HepG2 (cell line): Measurements from ENCODE around the gene PLD2. TPM values are rescaled to one million over a fixed set of nuclear protein-coding genes. Genes with fewer than 3 reads are reported as not detected.

Experiments
- ARNTL ChIP-seq: sonication (generic); formaldehyde crosslinking; IDR thresholded peaks from 2 replicates; pipeline ENCODE4 v1.4.0; 2020; ENCODE audit warnings: mild to moderate bottlenecking, missing genetic modification reagents
- CENPX ChIP-seq: sonication (generic); formaldehyde crosslinking; IDR thresholded peaks from 2 replicates; pipeline ENCODE4 v1.9.0; 2021; ENCODE audit warnings: mild to moderate bottlenecking, missing genetic modification reagents, moderate library complexity
- DMAP1 ChIP-seq: IDR thresholded peaks from 2 replicates; pipeline ENCODE4 v1.6.1; 2016
- FOXK2 ChIP-seq: fragments of 450-650 bp; IDR thresholded peaks from 2 replicates; pipeline ENCODE4 v1.6.1; 2016
- GFI1 ChIP-seq: sonication (generic); formaldehyde crosslinking; IDR thresholded peaks from 2 replicates; pipeline ENCODE4 v1.5.0; 2020; ENCODE audit warnings: missing genetic modification reagents, mild to moderate bottlenecking, borderline replicate concordance
- PITX1 ChIP-seq: sonication (generic); formaldehyde crosslinking; IDR thresholded peaks from 2 replicates; pipeline ENCODE4 v1.5.1; 2020; ENCODE audit warnings: mild to moderate bottlenecking, missing genetic modification reagents
- SYNCRIP ChIP-seq: fragments of 200-400 bp; formaldehyde crosslinking; IDR thresholded peaks from 2 replicates; pipeline ENCODE4 v1.6.1; 2018; ENCODE audit warnings: mild to moderate bottlenecking, low read depth, low read length; ENCODE audit not compliant: insufficient read depth
- ZMYM3 ChIP-seq: sonication (generic); formaldehyde crosslinking; IDR thresholded peaks from 2 replicates; pipeline ENCODE4 v1.5.1; 2020; ENCODE audit warnings: mild to moderate bottlenecking, missing genetic modification reagents
- ZNF383 ChIP-seq: sonication (generic); formaldehyde crosslinking; IDR thresholded peaks from 2 replicates; pipeline ENCODE4 v1.4.0; 2020; ENCODE audit warnings: missing genetic modification reagents, mild to moderate bottlenecking, borderline replicate concordance
- ZNF614 ChIP-seq: IDR thresholded peaks from 2 replicates; pipeline ENCODE4 v1.6.1; 2018; ENCODE audit warnings: missing biosample characterization, missing genetic modification reagents, inconsistent platforms, borderline replicate concordance
- polyA plus RNA-seq, 8 experiments: library from polyadenylated mRNA; depleted of rRNA in 3 of 8; stranded (reverse) in 7 of 8; unstranded in 1 of 8; fragments of >200 nt; fragmentation: Illumina TruSeq in 4 of 8; extraction: Trizol in 4 of 8; gene quantifications; 2 replicates each; pipeline versions ENCODE4 v1.2.1 to v1.2.3, GENCODE V29; 2011 to 2016; ENCODE audit warnings: low read depth in 4 of 8, missing spikeins in 1 of 8, mixed read lengths in 1 of 8; ENCODE audit not compliant: insufficient read depth in 1 of 8
- total RNA-seq, 5 experiments: library from RNA; depleted of rRNA; stranded (reverse); fragments of >200 nt; fragmentation: Illumina TruSeq; extraction: Trizol; gene quantifications; 2 replicates each; pipeline ENCODE4 v1.2.3, GENCODE V29; 2016; ENCODE audit warnings: low read depth in 1 of 5
- TF ChIP-seq, protein P1 (sequence below): sonication (generic); formaldehyde crosslinking; IDR thresholded peaks from 2 replicates; pipeline ENCODE4 v1.4.0; 2020; ENCODE audit warnings: missing genetic modification reagents; ENCODE audit errors: not compliant biosample characterization
- TF ChIP-seq, protein P2 (sequence below): sonication (generic); formaldehyde crosslinking; IDR thresholded peaks from 2 replicates; pipeline ENCODE4 v1.4.0; 2020; ENCODE audit warnings: missing genetic modification reagents, borderline replicate concordance
- TF ChIP-seq, protein P3 (sequence below): sonication (generic); formaldehyde crosslinking; IDR thresholded peaks from 2 replicates; pipeline ENCODE4 v1.5.0; 2020; ENCODE audit warnings: missing genetic modification reagents
- TF ChIP-seq, protein P4 (sequence below): sonication (generic); formaldehyde crosslinking; IDR thresholded peaks from 2 replicates; pipeline ENCODE4 v1.9.0; 2022; ENCODE audit warnings: low read depth, missing genetic modification reagents
- TF ChIP-seq, protein P5 (sequence below): IDR thresholded peaks from 2 replicates; pipeline ENCODE4 v1.6.1; 2018; ENCODE audit warnings: missing genetic modification reagents, mild to moderate bottlenecking, missing compliant biosample characterization
- TF ChIP-seq, protein P6 (sequence below): fragments of 450-650 bp; IDR thresholded peaks from 2 replicates; pipeline ENCODE4 v1.6.1; 2017; ENCODE audit warnings: mild to moderate bottlenecking
- TF ChIP-seq, protein P7 (sequence below): sonication (generic); formaldehyde crosslinking; IDR thresholded peaks from 2 replicates; pipeline ENCODE4 v1.4.0; 2020; ENCODE audit warnings: missing genetic modification reagents, low read depth, mild to moderate bottlenecking, borderline replicate concordance
- TF ChIP-seq, protein P8 (sequence below): IDR thresholded peaks from 2 replicates; pipeline ENCODE4 v1.6.1; 2016

The PLD2 gene
- total and polyA plus RNA-seq, 2 of the 13 experiments (the other 11 are each of a cell fraction or from before 2014, with no cell fraction given), result 13.4 to 29.7 TPM

DNA sequence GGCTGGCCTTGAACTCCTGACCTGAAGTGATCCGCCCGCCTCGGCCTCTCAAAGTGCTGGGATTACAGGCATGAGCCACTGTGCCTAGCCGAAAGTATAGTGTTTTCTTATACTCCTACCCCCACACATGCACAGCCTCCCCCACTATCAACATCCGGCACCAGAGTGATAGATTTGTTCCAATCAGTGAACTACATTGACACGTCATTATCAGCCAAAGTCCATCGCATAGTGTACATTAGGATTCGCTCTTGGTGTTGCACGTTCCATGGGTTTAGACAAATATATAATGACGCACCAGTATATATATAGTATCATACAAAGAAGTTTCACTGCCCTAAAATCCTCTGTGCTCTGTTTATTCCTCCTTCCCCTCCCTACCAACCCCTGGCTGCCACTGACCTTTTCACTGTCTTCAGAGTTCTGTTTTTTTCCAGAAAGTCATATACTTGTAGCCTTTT lies 47.1 kb upstream of the PLD2 start (continued):
- TF ChIP-seq GFI1 (CRISPR knock-in tag) (peak; percentile 96), DMAP1 (CRISPR knock-in tag) (peak; percentile 73; the same call in 1 of the 2 replicates), PITX1 (CRISPR knock-in tag) (peak; percentile 96), ZNF383 (CRISPR knock-in tag) (no peak), ARNTL (peak; percentile 91), ZMYM3 (CRISPR knock-in tag) (peak; percentile 72), FOXK2 (peak; percentile 93), CENPX (CRISPR knock-in tag) (no peak), ZNF614 (CRISPR knock-in tag) (peak; percentile 75; the same call in 1 of the 2 replicates), SYNCRIP (no peak)
- TF ChIP-seq, protein P1, sequence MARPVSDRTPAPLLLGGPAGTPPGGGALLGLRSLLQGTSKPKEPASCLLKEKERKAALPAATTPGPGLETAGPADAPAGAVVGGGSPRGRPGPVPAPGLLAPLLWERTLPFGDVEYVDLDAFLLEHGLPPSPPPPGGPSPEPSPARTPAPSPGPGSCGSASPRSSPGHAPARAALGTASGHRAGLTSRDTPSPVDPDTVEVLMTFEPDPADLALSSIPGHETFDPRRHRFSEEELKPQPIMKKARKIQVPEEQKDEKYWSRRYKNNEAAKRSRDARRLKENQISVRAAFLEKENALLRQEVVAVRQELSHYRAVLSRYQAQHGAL (CRISPR knock-in tag), result no peak
- TF ChIP-seq, protein P2, sequence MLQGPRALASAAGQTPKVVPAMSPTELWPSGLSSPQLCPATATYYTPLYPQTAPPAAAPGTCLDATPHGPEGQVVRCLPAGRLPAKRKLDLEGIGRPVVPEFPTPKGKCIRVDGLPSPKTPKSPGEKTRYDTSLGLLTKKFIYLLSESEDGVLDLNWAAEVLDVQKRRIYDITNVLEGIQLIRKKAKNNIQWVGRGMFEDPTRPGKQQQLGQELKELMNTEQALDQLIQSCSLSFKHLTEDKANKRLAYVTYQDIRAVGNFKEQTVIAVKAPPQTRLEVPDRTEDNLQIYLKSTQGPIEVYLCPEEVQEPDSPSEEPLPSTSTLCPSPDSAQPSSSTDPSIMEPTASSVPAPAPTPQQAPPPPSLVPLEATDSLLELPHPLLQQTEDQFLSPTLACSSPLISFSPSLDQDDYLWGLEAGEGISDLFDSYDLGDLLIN (CRISPR knock-in tag), result no peak
- TF ChIP-seq, protein P3, sequence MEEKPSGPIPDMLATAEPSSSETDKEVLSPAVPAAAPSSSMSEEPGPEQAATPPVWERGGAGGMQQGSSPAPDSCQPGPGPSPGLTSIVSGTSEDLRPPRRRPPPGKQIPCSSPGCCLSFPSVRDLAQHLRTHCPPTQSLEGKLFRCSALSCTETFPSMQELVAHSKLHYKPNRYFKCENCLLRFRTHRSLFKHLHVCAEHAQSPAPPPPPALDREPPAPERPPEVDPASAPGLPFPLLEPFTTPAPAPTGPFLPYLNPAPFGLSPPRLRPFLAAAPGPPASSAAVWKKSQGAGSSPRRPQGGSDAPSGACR, result 0 out of 2 replicates have a peak, but pooled peaks have one; percentile 58
- TF ChIP-seq, protein P4, sequence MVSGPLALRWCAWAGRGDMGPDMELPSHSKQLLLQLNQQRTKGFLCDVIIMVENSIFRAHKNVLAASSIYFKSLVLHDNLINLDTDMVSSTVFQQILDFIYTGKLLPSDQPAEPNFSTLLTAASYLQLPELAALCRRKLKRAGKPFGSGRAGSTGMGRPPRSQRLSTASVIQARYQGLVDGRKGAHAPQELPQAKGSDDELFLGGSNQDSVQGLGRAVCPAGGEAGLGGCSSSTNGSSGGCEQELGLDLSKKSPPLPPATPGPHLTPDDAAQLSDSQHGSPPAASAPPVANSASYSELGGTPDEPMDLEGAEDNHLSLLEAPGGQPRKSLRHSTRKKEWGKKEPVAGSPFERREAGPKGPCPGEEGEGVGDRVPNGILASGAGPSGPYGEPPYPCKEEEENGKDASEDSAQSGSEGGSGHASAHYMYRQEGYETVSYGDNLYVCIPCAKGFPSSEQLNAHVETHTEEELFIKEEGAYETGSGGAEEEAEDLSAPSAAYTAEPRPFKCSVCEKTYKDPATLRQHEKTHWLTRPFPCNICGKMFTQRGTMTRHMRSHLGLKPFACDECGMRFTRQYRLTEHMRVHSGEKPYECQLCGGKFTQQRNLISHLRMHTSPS, result peak; percentile 32; the same call in 1 of the 2 replicates
- TF ChIP-seq, protein P5, sequence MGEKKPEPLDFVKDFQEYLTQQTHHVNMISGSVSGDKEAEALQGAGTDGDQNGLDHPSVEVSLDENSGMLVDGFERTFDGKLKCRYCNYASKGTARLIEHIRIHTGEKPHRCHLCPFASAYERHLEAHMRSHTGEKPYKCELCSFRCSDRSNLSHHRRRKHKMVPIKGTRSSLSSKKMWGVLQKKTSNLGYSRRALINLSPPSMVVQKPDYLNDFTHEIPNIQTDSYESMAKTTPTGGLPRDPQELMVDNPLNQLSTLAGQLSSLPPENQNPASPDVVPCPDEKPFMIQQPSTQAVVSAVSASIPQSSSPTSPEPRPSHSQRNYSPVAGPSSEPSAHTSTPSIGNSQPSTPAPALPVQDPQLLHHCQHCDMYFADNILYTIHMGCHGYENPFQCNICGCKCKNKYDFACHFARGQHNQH (CRISPR knock-in tag), result peak; percentile 92
- TF ChIP-seq, protein P6, sequence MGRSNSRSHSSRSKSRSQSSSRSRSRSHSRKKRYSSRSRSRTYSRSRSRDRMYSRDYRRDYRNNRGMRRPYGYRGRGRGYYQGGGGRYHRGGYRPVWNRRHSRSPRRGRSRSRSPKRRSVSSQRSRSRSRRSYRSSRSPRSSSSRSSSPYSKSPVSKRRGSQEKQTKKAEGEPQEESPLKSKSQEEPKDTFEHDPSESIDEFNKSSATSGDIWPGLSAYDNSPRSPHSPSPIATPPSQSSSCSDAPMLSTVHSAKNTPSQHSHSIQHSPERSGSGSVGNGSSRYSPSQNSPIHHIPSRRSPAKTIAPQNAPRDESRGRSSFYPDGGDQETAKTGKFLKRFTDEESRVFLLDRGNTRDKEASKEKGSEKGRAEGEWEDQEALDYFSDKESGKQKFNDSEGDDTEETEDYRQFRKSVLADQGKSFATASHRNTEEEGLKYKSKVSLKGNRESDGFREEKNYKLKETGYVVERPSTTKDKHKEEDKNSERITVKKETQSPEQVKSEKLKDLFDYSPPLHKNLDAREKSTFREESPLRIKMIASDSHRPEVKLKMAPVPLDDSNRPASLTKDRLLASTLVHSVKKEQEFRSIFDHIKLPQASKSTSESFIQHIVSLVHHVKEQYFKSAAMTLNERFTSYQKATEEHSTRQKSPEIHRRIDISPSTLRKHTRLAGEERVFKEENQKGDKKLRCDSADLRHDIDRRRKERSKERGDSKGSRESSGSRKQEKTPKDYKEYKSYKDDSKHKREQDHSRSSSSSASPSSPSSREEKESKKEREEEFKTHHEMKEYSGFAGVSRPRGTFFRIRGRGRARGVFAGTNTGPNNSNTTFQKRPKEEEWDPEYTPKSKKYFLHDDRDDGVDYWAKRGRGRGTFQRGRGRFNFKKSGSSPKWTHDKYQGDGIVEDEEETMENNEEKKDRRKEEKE, result no peak
- TF ChIP-seq, protein P7, sequence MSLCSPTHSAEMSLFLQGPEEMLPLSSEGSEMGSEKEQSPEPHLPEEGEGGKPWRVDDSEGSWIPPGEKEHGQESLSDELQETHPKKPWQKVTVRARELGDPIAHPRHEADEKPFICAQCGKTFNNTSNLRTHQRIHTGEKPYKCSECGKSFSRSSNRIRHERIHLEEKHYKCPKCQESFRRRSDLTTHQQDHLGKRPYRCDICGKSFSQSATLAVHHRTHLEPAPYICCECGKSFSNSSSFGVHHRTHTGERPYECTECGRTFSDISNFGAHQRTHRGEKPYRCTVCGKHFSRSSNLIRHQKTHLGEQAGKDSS (CRISPR knock-in tag), result peak; percentile 69
- TF ChIP-seq, protein P8, sequence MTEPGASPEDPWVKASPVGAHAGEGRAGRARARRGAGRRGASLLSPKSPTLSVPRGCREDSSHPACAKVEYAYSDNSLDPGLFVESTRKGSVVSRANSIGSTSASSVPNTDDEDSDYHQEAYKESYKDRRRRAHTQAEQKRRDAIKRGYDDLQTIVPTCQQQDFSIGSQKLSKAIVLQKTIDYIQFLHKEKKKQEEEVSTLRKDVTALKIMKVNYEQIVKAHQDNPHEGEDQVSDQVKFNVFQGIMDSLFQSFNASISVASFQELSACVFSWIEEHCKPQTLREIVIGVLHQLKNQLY, result peak; percentile 83
